CD4-positive, CD25-positive, alpha-beta regulatory T cell (primary cell): ENCODE measurements around the gene SLC24A3. TPM values are rescaled to one million over a fixed set of nuclear protein-coding genes. Genes with fewer than 3 reads are reported as not detected.

Experiments used
- ATAC-seq, 2 donors: fragments of 150-1000 bp; cut with Tn5 transposase; one replicate each; pipeline ENCODE4 v1.10.0; 2021; ENCODE audit warnings: low read depth in 2 of 2, moderate number of reproducible peaks in 2 of 2, moderate library complexity in 1 of 2
- DNase-seq, 3 donors: peaks; one replicate each; pipeline versions ENCODE4 v3.0.0 to v3.0.0-alpha.2; 2012 to 2022; ENCODE audit warnings: mixed read lengths in 1 of 3
- H3K27ac ChIP-seq: one replicate; pipeline ENCODE4 v1.7.0; 2013; ENCODE audit warnings: mild to moderate bottlenecking, low read length; ENCODE audit not compliant: insufficient read depth, poor library complexity, severe bottlenecking
- H3K27me3 ChIP-seq: one replicate; pipeline ENCODE4 v1.7.0; 2013; ENCODE audit warnings: low read length; ENCODE audit not compliant: control insufficient read depth, insufficient read depth
- H3K36me3 ChIP-seq: one replicate; pipeline ENCODE4 v1.7.0; 2013; ENCODE audit warnings: mild to moderate bottlenecking, low read length, moderate library complexity; ENCODE audit not compliant: control insufficient read depth, insufficient read depth
- H3K4me1 ChIP-seq: 2 replicates; pipeline ENCODE4 v1.7.0; 2013; ENCODE audit warnings: mild to moderate bottlenecking, low read length; ENCODE audit not compliant: insufficient read depth, control insufficient read depth, poor library complexity, severe bottlenecking
- H3K4me3 ChIP-seq: one replicate; pipeline ENCODE4 v1.7.0; 2013; ENCODE audit warnings: low read depth, mild to moderate bottlenecking, low read length, moderate library complexity
- H3K9me3 ChIP-seq, 2 experiments: 1 replicate in 1 of 2; 2 replicates in 1 of 2; pipeline ENCODE4 v1.7.0; 2013; ENCODE audit warnings: low read length in 2 of 2, mild to moderate bottlenecking in 1 of 2, moderate library complexity in 1 of 2; ENCODE audit not compliant: control insufficient read depth in 2 of 2
- H3K27ac Mint-ChIP-seq, 3 donors: one replicate each; pipeline ENCODE4 v1.8.0; 2020 to 2022; ENCODE audit warnings: mild to moderate bottlenecking in 3 of 3, mixed read lengths in 3 of 3, moderate library complexity in 2 of 3
- H3K27me3 Mint-ChIP-seq: one replicate; pipeline ENCODE4 v1.8.0; 2022; ENCODE audit warnings: mild to moderate bottlenecking, mixed read lengths
- H3K36me3 Mint-ChIP-seq: one replicate; pipeline ENCODE4 v1.8.0; 2020; ENCODE audit warnings: mixed read lengths
- H3K4me1 Mint-ChIP-seq, 4 donors: one replicate each; pipeline ENCODE4 v1.8.0; 2020 to 2022; ENCODE audit warnings: mixed read lengths in 4 of 4, mild to moderate bottlenecking in 1 of 4
- H3K4me3 Mint-ChIP-seq, 4 donors: one replicate each; pipeline ENCODE4 v1.8.0; 2020 to 2022; ENCODE audit warnings: mild to moderate bottlenecking in 4 of 4, mixed read lengths in 4 of 4, moderate library complexity in 3 of 4
- H3K9me3 Mint-ChIP-seq, 7 donors: one replicate each; pipeline ENCODE4 v1.8.0; 2020 to 2022; ENCODE audit warnings: mixed read lengths in 7 of 7, mild to moderate bottlenecking in 3 of 7, moderate library complexity in 2 of 7
- polyA plus RNA-seq, 4 donors: library from polyadenylated mRNA; unstranded; fragments of 300-500 nt; fragmentation: Illumina TruSeq; gene quantifications; one replicate each; pipeline ENCODE4 v1.2.3, GENCODE V29; 2021
- total RNA-seq: library from RNA; stranded (reverse); gene quantifications from one replicate; pipeline ENCODE4 v1.2.3, GENCODE V29; 2022

The SLC24A3 gene
- total RNA-seq (0.25 TPM), polyA plus RNA-seq (not detected)

DNA sequence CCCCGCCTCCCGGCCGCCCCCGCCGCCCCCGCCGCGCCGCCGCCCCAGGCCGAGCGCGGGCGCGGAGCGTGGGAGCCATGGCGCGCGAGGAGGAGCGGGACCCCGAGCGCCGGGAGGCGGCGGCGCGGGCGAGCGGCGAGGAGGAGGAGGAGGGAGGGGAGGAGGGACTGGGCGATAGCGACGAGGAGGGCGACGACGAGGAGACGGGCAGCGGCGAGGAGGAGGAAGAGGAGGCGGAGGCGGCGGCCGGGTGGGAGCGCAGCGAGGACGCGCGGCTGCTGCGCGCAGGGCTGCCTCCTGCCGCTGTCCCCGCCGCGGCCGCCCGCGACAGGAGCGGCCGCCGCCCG is at the start of gene SLC24A3:
Gene SLC24A3, plus strand, starts transcription at position 174 of the 347 bp plus-strand sequence.
- H3K9me3 ChIP-seq, result no peaks in the 10 kb centered on the region
- Mint-ChIP-seq H3K4me3 (no peak within 1 kb of the TSS), H3K9me3 (peaks cover 0 to 3% (median 0%) of the 10 kb centered on the region in 7 donors), H3K27ac (no peak within 1 kb of the TSS), H3K4me1 (peaks cover 0 to 4% (median 0%) of the 10 kb centered on the region in 4 donors), H3K36me3 (no peaks in the 10 kb centered on the region), H3K27me3 (peaks cover 60% of the 10 kb centered on the region)
- H3K4me3 ChIP-seq, result no peak within 1 kb of the TSS
- no peak within 1 kb of the TSS for H3K27ac ChIP-seq
- no peaks in the 10 kb centered on the region for H3K36me3 ChIP-seq
- peaks cover 8% of the 10 kb centered on the region for H3K27me3 ChIP-seq
- no peaks in the 10 kb centered on the region for H3K4me1 ChIP-seq
- DNase-seq, result no peak
- ATAC-seq, result no peak

DNA sequence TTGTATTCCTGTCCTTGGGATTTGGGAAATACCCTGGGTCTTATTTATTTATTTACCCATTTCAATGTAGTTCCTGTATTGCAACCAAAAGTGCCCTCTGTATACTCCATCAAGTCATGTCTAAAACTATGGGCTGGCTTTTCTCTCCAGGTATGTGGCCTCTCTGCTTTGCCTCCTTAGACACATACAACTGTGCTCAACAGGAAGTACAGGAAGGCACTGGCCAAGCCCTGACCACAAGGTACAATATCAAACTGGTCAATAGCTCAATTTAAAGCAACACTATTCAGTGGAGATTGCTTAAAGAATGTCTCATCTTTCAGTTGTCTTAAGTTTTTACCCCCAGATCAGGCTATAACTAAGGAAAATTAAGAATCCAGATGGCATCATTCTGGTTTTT is 42.3 kb upstream of the SLC24A3 start:
- Mint-ChIP-seq H3K9me3 (peaks cover 0 to 15% (median 3%) of the 10 kb centered on the region in 7 donors), H3K4me3 (no peak overlapping the region), H3K36me3 (no peaks in the 10 kb centered on the region), H3K27ac (no peak overlapping the region), H3K27me3 (peaks cover 4% of the 10 kb centered on the region), H3K4me1 (no peaks in the 10 kb centered on the region)
- Histone ChIP-seq H3K9me3 (no peaks in the 10 kb centered on the region), H3K4me1 (no peaks in the 10 kb centered on the region), H3K27ac (no peak overlapping the region), H3K4me3 (no peak overlapping the region), H3K36me3 (no peaks in the 10 kb centered on the region), H3K27me3 (no peaks in the 10 kb centered on the region)
- DNase-seq, result no peak
- no peak for ATAC-seq

DNA sequence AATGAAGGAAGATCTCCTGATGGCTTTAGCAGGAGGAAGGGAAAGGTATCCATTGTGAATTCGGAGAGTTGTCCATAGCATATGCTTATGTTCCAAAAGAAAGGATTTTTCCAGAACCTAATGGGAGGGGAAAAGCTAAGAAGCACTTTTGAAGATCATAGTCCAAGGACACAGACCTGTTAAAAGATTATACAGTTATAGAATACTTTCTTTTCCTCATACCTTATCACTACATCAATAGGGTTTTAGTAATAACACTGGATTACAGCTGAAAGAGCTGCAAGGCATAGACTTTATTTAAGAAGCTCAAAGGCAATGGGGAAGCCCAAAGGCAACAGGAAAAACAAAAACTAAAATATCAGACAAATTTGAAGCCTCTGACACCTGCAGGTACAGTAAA is 39.8 kb upstream of the SLC24A3 start:
- no peak overlapping the region for H3K27ac Mint-ChIP-seq
- Histone ChIP-seq H3K27ac (no peak overlapping the region), H3K36me3 (no peaks in the 10 kb centered on the region), H3K9me3 (no peaks in the 10 kb centered on the region), H3K27me3 (no peaks in the 10 kb centered on the region), H3K4me3 (no peak overlapping the region), H3K4me1 (no peaks in the 10 kb centered on the region)
- peaks cover 0 to 12% (median 2%) of the 10 kb centered on the region in 7 donors for H3K9me3 Mint-ChIP-seq
- H3K27me3 Mint-ChIP-seq, result peaks cover 4% of the 10 kb centered on the region
- H3K4me1 Mint-ChIP-seq, result no peaks in the 10 kb centered on the region
- ATAC-seq (no peak), DNase-seq (no peak)
- H3K4me3 Mint-ChIP-seq, result no peak overlapping the region
- no peaks in the 10 kb centered on the region for H3K36me3 Mint-ChIP-seq

DNA sequence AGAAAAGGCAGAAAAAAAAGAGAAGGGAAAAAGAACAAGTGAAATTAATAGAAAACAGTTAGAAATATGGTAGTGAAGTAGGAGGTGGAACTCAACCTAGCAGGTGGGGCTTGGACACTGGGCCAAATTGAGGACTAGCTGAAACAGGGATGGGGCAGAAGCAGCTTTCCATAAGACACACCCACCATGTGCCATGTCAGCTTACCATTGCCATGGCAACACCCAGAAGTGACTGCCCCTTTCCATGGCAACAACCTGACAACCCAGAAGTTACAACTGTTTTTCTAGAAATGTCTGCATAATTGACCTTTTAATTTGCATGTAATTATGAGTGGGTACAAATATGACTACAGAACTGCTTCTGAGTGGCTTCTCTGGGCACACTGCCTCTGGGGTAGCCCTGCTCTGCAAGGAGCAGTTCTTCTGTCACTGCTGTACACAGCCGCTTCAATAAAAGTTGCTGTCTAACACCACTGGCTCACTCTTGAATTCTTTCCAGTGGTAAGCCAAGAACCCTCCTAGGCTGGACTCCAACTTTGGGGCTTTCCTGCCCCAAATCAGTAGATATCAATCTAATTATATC is 35.9 kb upstream of the SLC24A3 start:
- H3K4me3 Mint-ChIP-seq, result no peak overlapping the region
- peaks cover 0 to 5% (median 2%) of the 10 kb centered on the region in 7 donors for H3K9me3 Mint-ChIP-seq
- peaks cover 4% of the 10 kb centered on the region for H3K27me3 Mint-ChIP-seq
- ATAC-seq, result no peak
- Histone ChIP-seq H3K27me3 (no peaks in the 10 kb centered on the region), H3K9me3 (no peaks in the 10 kb centered on the region), H3K4me3 (no peak overlapping the region), H3K27ac (no peak overlapping the region), H3K36me3 (no peaks in the 10 kb centered on the region), H3K4me1 (no peaks in the 10 kb centered on the region)
- no peak for DNase-seq
- H3K4me1 Mint-ChIP-seq, result no peaks in the 10 kb centered on the region
- no peaks in the 10 kb centered on the region for H3K36me3 Mint-ChIP-seq
- no peak overlapping the region for H3K27ac Mint-ChIP-seq

DNA sequence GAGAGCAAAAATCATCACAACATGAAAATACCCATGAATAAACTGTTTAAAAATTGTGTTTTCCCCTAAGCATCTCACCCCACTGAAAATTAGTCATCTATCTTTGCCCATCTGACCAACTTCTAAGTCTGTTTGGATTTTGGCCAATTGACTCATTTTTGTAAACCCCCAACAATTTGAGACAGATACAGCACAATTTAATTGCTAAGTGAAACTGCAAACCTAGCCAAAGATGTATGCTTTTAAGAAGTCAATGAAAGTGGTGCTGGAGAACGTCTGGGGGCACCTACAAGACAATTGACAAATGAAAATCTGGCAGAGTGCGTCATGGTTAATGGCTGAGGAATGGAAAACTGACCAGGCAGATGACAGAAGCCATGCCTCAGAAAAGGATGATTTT is 30.9 kb upstream of the SLC24A3 start:
- no peaks in the 10 kb centered on the region for H3K27me3 ChIP-seq
- H3K4me3 Mint-ChIP-seq, result no peak overlapping the region
- no peak for ATAC-seq

DNA sequence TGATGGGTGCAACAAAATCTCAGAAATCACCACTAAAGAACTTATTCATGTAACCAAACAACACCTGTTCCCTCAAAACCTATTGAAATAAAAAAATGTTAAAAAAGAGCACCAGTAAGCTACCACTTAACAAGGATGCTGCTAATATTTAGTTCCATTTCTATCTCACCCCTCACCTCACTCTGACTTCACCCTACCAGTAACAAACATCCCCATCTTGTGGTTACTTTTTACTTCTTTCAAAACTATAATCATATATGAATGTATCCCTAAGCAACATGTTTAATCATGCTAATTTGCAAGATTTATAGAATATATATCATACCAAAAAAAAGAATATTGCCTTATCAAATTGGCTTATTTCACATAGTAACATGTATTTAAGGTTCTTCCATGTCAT is 27.4 kb upstream of the SLC24A3 start:
- ATAC-seq, result no peak
- Histone ChIP-seq H3K4me3 (no peak overlapping the region), H3K4me1 (no peaks in the 10 kb centered on the region), H3K27ac (no peak overlapping the region), H3K36me3 (no peaks in the 10 kb centered on the region), H3K9me3 (no peaks in the 10 kb centered on the region), H3K27me3 (no peaks in the 10 kb centered on the region)
- H3K36me3 Mint-ChIP-seq, result no peaks in the 10 kb centered on the region
- no peak overlapping the region for H3K27ac Mint-ChIP-seq
- no peaks in the 10 kb centered on the region for H3K27me3 Mint-ChIP-seq
- H3K4me3 Mint-ChIP-seq, result no peak overlapping the region
- no peak for DNase-seq
- H3K4me1 Mint-ChIP-seq, result no peaks in the 10 kb centered on the region
- H3K9me3 Mint-ChIP-seq, result peaks cover 0 to 6% (median 2%) of the 10 kb centered on the region in 7 donors

More for the DNA sequence above, 30.9 kb upstream of the SLC24A3 start:
- no peak overlapping the region for H3K27ac ChIP-seq
- no peaks in the 10 kb centered on the region for H3K36me3 ChIP-seq
- peaks cover 0 to 5% (median 0%) of the 10 kb centered on the region in 7 donors for H3K9me3 Mint-ChIP-seq
- DNase-seq, result no peak
- no peak overlapping the region for H3K4me3 ChIP-seq
- no peaks in the 10 kb centered on the region for H3K27me3 Mint-ChIP-seq
- H3K36me3 Mint-ChIP-seq, result no peaks in the 10 kb centered on the region
- H3K27ac Mint-ChIP-seq, result no peak overlapping the region
- H3K4me1 ChIP-seq, result no peaks in the 10 kb centered on the region
- no peaks in the 10 kb centered on the region for H3K4me1 Mint-ChIP-seq
- H3K9me3 ChIP-seq, result no peaks in the 10 kb centered on the region

DNA sequence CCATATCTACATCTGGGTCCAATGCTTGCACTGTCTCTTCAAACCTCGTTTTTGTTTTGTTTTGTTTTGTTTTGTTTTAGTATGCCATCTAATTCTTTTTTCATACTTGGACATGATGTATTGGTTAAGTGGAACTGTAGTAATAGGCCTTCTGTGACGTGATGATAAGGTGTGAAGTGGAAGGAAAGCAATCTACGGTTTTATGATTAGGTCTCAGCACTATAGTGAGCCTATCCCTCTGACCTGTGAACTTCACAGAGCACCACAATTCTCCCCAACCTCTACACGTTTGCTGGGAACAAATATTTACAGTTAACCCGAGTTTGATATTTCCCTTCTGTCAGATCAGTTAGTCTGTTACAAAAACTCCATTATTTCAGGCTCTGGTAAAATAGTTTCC is 19.1 kb upstream of the SLC24A3 start:
- no peak for ATAC-seq
- Mint-ChIP-seq H3K4me1 (no peaks in the 10 kb centered on the region), H3K9me3 (peaks cover 0 to 15% (median 3%) of the 10 kb centered on the region in 7 donors), H3K4me3 (no peak overlapping the region), H3K36me3 (no peaks in the 10 kb centered on the region), H3K27ac (no peak overlapping the region), H3K27me3 (no peaks in the 10 kb centered on the region)
- Histone ChIP-seq H3K27ac (no peak overlapping the region), H3K9me3 (no peaks in the 10 kb centered on the region), H3K27me3 (no peaks in the 10 kb centered on the region), H3K4me1 (no peaks in the 10 kb centered on the region), H3K4me3 (no peak overlapping the region), H3K36me3 (no peaks in the 10 kb centered on the region)
- DNase-seq, result no peak

DNA sequence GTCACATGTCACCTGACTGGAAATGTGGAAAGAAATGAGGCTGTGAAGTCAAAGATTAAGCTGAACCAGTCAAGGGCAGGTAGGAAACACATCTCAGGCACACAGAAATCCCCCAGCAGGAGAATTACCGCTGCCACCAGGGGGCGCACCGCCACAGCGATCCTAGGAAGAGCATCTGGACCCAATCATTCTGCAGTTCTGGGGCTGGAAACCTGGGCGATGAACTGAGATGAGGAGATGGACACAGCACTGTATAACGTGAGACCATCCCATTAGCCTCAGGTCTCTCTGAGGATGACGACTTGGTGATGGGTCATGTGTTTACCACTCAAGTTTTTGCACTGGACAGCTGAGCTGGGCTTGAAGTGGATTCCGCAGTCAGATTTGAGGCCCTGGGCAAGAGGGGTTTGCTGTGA is 6.5 kb upstream of the SLC24A3 start:
- Mint-ChIP-seq H3K9me3 (peaks cover 0 to 4% (median 0%) of the 10 kb centered on the region in 7 donors), H3K36me3 (no peaks in the 10 kb centered on the region), H3K27me3 (peaks cover 34% of the 10 kb centered on the region), H3K27ac (no peak overlapping the region), H3K4me1 (no peaks in the 10 kb centered on the region), H3K4me3 (no peak overlapping the region)
- Histone ChIP-seq H3K36me3 (no peaks in the 10 kb centered on the region), H3K9me3 (no peaks in the 10 kb centered on the region), H3K4me1 (no peaks in the 10 kb centered on the region), H3K4me3 (no peak overlapping the region), H3K27me3 (peaks cover 6% of the 10 kb centered on the region), H3K27ac (no peak overlapping the region)
- DNase-seq (peak; percentile 3 to 49 (median 8)), ATAC-seq (no peak)
